Myocyte (in vitro differentiated cells): ENCODE data around the gene TMEM63A. TPM values are rescaled to one million over a fixed set of nuclear protein-coding genes. Genes with fewer than 3 reads are reported as not detected.
"Not testable (repeated sequence)": the region's sequence is repeated elsewhere in the genome, so short reads cannot be mapped to it uniquely, and the experiment has no call there.

Source experiments
- DNase-seq: peaks from one replicate; pipeline ENCODE4 v3.0.0-alpha.2; 2012; ENCODE audit warnings: low read depth
- total RNA-seq: library from RNA; depleted of rRNA; stranded (reverse); fragments of >200 nt; gene quantifications from 2 replicates; pipeline ENCODE4 v1.2.3, GENCODE V29; 2014

Gene TMEM63A
- total RNA-seq, 1 donor from 2014 or later = 10.8 TPM

- no peak for DNase-seq
Measured at GRCh38 chr1:225823811-225824261, 58.3 kb downstream of the TMEM63A start.

GRCh38 chr1:225822655-225823403 lies 59.4 kb downstream of the TMEM63A start:
- DNase-seq = no peak

GRCh38 chr1:225820522-225821120 lies 61.6 kb downstream of the TMEM63A start:
- DNase-seq = no peak

- DNase-seq = no peak
Measured at GRCh38 chr1:225819346-225820192, 62.6 kb downstream of the TMEM63A start.

- peak; percentile 51 for DNase-seq
Measured at GRCh38 chr1:225818229-225818628, 64.0 kb downstream of the TMEM63A start.

- DNase-seq = peak; percentile 97
Measured at GRCh38 chr1:225817611-225818061, 64.5 kb downstream of the TMEM63A start.

- DNase-seq = peak; percentile 62
Measured at GRCh38 chr1:225816643-225817538, 65.3 kb downstream of the TMEM63A start.

- DNase-seq = peak; percentile 32
Measured at GRCh38 chr1:225815526-225816178, 66.5 kb downstream of the TMEM63A start.

- DNase-seq = not testable (repeated sequence)
Measured at GRCh38 chr1:225815090-225815489, 67.1 kb downstream of the TMEM63A start.

GRCh38 chr1:225814381-225814780 lies 67.8 kb downstream of the TMEM63A start:
- no peak for DNase-seq

- DNase-seq = no peak
Measured at GRCh38 chr1:225813214-225813964, 68.8 kb downstream of the TMEM63A start.

- DNase-seq = no peak
Measured at GRCh38 chr1:225812488-225813213, 69.5 kb downstream of the TMEM63A start.

GRCh38 chr1:225811622-225812487 lies 70.3 kb downstream of the TMEM63A start:
- DNase-seq = peak; percentile 77

- DNase-seq = not testable (repeated sequence)
Measured at GRCh38 chr1:225810579-225811538, 71.3 kb downstream of the TMEM63A start.

- DNase-seq = peak; percentile 91
Measured at GRCh38 chr1:225809842-225810578, 72.2 kb downstream of the TMEM63A start, which contains the start of gene EPHX1. Gene EPHX1 (plus strand): TSS chr1:225810124. CDS start chr1:225828730, 18,606 bp downstream.

- DNase-seq = no peak
Measured at GRCh38 chr1:225808136-225808535, 74.0 kb downstream of the TMEM63A start.
